Right renal pelvis (tissue), 4 donors: ENCODE results near the gene P2RY14. TPM values are rescaled to one million over a fixed set of nuclear protein-coding genes. Genes with fewer than 3 reads are reported as not detected.
A peak's percentile ranks its signal among the peaks of the same experiment; 100 is the strongest.

Experiments
- DNase-seq, 4 donors: peaks; one replicate each; pipeline ENCODE4 v3.0.0-alpha.2; 2013; ENCODE audit warnings: low read depth in 4 of 4, low spot score in 3 of 4, missing footprints in 1 of 4
- polyA plus RNA-seq, 4 donors: library from polyadenylated mRNA; unstranded; fragments of 120-200 nt; gene quantifications; one replicate each; pipeline ENCODE4 v1.2.1, GENCODE V29; 2013; ENCODE audit not compliant: insufficient read length in 4 of 4

Gene P2RY14
- polyA plus RNA-seq, 4 donors = 0.90 to 0.99 (median 0.94) TPM

DNA sequence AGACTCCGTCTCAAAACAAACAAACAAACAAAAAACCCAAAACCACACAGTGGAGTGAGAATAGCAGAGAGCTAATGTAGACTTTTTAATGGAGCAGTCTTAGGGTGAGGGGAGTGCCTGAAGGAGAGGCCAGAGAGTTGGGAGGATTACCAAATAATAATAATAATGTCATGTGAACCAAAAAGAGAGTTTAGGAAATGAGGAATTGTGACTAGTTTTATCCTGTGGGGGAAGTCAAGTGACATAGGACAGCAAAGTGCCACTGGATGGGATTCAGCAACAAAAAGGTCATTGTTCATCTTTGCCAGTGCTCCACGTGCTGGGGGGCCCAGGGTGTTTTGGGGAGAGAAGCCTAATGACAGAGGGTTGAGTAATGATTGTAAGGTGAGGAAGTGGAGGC, 25.4 kb upstream of the P2RY14 start:
- no peak for DNase-seq

DNA sequence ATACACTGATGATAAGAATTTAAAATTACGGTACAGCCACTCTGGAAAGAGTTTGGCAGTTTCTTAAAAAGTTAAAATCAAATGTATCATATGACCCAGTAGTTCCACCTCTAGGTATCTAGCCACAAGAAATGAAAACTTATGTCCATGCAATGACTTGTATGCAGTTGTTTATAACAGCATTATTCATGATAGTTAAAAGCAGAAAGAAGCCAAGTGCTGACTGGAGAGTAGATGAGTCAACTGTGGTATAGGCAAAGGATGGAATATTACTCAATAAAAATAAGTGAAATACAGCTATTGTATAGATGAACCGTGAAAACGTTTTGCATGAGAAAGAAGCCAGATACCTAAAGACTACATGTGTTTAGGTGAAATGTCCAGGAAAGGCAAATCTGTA, 23.4 kb upstream of the P2RY14 start:
- DNase-seq = no peak

DNA sequence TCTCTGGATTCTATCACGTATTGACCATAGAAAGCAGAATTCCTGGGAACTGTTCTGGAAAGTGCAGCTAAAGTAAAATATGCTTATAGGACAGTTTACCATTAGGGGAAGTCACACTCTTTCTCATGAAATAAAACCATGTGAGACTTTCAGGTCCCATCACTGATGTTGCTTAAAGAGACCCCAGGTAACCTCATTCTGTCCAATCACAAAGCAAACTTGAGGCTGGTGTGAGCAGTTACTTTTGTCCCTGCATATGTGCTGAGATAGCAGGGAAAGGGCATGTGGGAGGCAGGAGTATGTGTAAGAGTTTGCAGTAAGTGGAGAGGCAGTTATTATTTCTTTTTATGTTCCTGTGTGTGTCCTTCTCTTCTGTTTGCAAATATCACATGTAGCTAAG, 22.2 kb upstream of the P2RY14 start:
- DNase-seq = no peak

DNA sequence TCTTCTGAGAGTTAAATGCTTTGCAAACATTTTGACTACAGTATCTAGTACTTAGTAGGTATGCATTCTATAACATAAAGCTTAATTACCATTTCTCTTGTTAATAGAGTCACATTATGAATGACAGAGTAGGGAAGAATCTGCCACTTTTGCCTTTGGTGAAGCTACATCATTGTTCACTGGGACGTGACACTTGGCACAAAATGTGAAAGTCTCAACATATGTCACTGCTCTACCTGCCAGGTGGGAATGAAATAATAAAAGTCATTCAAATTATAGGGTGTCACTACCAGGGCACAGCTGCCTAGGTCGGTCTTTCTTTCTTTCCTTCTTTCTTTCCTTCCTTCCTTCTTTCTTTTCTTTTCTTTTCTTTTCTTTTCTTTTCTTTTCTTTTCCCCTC, 20.7 kb upstream of the P2RY14 start:
- no peak for DNase-seq

DNA sequence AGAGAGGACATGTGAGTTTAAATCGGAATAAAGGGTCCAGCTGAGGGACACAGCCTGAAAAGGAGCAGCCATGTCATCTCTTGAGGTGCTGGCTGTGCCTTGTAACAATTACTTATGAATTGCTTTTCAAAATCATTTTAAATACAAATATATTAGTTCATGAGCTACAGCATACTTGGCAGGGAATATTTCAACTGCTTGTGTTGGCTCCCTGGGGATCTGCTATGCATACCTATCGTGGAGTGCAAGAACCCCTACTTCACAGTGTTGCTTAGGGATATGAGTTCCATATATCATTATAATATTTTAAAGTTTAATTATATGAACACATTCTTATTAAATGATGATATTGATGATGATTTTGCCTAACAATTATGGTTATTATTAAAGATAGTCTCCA, 19.1 kb upstream of the P2RY14 start:
- DNase-seq = no peak

DNA sequence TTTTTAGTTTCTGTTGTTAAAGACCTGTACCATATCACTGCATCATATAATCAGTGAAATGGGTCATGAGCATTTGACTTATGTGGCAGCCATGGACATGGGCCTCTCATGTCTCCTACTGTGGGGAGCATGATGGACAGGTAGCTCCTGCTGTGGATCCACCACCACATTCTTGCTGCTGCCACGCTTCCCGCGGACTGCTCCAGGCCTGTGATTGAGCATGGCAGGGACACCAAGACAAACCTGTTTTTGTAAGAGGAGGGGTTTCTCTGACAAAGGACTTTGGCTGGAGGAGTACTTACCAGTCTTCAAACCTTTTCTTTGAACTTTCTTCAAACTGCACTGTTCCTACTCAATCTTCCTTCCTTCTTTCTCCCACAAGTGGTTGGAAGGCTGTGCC, 17.9 kb upstream of the P2RY14 start:
- DNase-seq = no peak

DNA sequence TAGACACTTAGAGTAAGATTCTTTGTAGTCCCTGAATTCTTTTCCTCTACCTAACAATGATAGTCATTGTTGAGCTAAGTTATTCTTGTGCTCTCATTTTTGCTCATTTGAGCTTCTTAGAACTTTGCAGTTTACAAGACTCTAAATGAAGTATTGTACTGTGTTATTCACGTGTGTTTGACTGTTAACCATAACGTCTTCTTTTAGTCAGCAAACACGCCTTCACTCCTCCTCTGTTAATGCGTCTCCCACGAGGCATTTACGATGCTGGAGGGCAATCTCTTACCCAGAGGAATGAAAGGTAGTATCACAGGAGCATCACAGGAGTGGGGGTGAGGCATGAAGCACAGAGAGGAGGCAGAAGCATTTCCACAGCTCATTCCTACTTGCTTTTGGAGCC, 14.8 kb upstream of the P2RY14 start:
- DNase-seq = no peak

DNA sequence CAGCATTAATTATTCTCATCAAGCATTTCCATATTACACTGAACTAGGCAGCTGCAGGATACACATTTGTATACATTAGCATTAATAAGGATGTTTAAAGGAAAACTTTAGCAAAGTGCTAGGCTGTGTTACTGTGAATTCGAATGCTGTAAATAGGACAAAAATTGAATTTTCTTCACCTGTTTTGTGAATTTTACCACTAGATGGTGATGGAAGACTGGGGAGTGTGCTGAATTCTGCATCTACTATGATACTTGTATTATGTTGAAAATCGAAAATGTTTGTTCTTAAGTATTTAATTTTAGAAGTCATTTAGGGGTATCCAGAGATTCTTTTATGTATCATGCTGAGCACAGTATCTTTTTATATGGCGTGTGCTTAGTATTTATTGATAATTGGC, 12.3 kb upstream of the P2RY14 start:
- no peak for DNase-seq

DNA sequence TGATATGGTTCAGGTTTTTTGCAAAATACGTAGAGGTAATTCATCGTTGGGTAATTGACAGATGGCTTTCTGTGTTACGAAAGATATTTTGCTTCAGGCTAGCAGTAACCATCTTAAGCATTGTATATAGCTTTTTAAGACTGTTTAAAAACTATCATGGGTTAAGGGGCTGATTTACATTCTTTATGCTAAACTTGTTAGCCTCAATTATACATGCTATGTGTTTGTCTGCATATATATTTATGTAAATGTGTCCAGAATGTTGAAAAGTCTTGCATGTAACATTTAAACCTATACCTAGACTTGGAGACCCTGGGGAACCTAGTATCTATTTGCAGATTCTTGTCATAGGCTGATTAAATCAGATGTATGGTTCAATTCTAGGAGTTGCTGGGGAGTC, 11.1 kb upstream of the P2RY14 start:
- DNase-seq = no peak

DNA sequence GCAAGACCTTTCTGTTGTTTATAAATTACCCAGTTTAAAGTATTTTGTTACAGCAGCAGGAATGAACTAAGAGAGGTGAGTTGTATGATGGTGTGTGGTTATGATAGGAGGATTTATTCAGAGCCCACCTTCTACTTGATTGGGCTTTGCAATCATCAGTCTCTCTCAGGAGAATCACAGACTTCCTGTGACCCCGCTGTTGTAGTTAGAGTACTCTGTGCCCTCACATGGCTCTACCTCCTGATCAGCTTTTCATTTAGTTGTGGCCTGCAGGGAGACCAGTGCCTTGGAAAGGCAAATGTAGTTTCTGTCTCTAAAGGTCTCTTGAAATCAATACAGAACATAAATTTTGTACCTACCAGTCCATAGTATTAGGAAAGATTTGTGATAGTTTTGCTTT, 7.6 kb upstream of the P2RY14 start:
- DNase-seq = no peak

DNA sequence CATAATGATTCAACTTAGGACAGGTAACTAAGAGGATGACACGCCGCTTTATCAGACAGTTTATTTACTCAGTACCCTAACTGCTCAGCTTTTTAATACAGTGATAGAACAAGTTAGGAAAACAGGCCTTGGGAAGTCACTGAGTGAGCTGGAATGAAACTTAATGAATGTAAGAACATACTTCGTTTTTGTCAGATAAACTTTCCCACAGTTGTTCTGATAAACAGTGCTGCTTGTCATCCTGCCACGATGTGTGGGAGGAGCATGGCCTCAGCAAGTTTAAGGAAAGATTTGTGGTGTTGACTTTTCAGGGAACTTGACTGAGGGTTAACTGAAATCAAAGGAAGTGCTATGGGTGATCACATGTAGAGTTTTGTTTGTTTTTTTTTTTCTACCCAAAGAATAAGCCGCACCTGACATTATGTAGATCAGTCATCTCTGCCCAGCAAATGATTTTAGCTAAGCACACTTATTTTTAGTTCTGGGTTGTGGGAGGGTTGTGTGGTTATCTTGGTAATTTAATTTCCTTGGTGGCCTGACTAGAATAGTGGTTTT, 5.6 kb upstream of the P2RY14 start:
- DNase-seq = peak in 2 of 4 donors; percentile 26 to 33

DNA sequence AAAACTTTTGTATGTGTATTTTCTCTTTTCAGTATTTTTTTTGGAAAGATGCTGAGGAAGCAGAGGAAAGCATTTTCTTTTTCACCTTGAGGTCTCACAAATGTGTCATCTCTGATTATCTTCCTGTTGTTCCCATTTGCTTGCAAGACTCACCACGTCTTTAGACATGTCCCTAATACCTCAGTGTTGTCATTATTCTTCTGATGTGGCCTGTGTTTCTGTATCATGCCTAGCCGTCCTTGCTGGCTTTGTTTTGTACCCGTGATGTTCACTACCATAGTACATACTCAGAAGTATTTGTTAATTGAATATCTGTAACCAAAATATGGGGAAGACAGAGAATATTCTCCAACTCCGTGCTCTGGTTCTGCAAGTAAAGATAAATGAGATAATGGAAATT, 5.0 kb upstream of the P2RY14 start:
- no peak for DNase-seq

DNA sequence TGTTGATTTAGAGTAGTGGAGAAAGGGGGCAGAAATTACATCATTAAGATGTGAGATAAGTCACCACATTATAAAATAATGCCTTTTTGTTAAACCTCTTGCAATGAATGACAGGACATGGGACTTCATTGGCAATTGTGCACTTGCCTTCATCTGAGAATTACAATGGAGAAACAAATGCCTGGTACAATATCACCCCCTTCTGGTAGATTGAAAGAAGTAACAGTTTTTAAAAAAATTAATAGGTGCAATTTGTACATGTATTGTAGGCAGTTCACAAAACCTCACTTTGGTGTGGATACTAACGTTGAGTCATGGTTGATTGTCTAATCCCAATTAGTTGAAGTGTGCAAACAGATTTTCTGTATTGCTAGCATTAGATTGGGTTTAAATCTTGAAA, 4.6 kb upstream of the P2RY14 start:
- peak; percentile 22 to 45 (median 30) for DNase-seq

DNA sequence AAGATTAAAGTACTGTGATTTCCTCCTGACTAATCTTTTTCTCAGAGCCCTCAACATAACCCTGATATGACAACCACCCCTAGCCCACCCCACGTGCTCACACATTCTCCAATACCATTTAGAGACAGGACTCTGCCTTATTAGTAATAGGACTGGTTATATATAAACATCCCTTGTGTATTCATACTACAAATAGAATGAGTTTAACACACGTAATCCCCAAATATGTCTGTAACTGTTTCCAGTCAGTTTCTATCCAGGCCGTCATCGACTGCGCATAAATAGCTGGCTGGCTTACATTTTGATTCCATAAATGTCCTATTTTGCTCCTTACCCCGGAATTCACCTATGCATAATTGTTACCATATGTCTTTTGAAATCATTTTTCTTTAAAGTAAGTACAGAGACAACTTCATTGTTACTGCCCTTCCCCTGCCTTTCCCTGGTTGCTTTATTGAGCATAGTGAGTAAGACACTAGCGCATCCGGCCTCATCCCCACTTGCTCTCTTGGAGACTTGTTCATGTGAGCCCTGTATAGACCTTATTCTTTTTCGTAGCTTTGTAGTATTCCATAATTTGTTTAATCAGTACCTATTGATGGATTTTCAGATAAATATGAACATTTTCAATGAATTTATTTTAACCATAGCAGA, 3.5 kb upstream of the P2RY14 start:
- DNase-seq = no peak

DNA sequence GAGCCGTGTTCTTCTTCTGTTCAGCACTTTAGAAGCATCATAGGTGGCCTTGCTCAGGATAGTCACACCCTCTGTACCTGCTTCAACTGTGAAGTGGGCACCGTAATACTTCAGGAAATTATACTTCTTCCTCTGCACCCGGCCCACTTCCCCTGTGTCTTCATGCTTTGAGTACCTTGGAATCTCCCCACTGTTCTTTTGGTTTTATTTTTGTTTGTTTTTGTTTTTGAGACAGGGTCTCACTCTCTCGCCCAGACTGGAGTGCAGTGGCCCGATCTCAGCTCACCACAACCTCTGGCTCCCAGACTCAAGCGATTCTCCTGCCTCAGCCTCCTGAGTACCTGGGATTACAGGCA, 1.7 kb downstream of the P2RY14 start:
- DNase-seq = no peak

DNA sequence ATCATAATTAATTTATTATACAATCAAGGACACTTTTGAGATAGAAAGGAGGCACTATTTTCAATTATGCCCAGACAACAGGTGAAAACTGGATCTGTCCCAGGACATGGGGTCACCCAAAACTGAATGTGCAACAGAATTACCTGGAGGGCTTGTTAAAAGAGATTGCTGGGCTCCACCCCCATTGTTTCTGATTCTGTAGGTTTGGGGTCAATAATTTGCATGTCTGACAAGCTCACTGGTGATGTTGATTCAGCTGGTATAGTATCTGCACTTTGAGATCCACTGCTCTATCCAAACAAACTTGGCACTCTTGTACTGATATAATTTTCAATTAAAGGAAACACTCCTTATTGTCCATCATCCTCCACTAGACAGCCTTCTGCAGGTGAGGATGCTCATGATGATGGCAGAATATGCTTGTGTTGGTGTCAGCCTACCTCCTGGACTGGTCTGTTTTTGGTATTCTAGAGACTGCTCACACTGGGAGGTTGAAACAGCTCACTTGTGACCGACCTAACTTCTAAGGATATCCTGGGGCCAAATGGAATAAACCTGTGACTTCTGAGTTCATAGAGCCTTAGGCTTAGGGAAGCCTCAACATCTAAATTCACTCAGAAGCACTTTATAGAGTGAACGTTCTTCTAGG, 2.2 kb downstream of the P2RY14 start:
- DNase-seq = no peak

DNA sequence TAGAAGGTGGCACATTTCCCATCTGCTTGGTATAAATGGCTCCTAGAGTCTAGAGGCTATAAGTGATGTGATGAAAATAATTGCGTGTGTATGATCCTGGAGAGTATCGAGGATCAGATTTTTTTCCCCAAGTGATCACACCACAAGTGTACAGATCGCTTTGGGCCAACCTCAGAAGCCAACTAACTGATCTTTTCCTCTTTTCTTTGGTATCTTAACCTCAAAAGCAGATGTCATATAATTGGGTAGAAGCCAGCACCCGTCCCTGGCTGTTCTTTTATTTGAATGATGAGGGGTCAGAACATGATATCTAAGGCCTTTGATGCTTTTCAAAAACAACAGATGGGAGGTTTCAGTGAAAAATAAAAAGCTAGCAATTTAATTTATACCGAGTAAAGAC, 3.3 kb downstream of the P2RY14 start:
- no peak for DNase-seq

DNA sequence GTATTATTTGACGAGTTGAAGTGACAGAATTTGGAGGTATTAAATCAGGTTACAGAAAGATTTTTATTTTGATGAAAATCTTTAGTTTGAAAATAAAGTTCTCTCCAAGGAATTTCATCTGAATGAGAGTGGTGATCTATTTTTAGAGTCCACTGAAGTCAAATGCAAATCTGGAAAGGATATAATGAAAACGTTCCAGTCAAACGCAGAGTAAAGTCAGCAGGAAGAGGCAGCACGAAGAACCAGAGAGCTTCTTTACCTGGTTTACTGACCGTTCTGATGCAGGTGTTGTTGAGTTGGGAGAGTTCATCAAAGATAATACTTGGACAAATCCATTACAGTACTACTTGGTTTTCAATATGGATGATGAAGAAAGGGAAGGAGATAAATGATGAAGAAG, 8.7 kb downstream of the P2RY14 start:
- no peak for DNase-seq

DNA sequence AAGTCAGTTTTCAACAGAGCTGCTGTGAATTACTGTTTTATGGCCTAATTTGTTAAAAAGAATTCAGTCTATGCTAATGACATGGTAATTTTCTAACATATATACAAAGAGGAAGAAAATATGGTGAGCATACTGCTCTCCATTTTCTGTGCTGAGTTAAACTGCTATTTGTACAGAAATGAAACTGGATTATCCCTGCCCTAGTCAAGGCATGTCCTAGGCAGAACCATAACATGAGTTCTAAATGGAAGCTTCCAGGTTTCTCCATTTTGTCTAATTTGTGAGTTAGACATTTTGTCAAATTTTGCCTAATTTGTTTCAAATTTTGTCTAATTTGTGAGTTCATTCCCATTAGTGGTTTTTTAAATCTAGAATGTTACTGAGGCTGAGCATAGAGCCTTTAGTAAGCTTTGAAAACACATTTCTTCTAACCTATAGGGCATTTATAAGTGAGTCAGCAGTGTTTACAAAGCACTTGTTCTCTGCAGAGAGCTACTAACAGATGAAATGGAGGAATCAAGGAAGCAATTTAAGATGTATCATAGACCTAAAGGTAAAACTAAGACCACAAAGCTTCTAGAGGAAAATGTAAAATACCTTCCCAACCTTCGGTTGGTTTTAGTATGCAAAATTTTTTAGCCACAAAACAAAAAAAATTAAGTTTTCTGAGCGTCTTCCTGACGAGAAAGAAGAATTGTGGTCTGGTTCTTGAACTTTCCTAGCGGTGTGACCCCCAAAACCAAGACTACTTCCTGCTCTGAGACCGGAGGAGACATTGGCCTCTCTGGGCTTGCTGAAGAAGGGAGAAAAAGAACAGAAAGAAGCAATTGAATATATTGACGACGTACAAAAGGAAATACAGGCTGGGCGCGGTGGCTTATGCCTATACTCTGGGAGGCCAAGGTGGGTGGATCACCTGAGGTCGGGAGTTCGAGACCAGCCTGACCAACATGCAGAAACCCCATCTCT, 9.8 kb downstream of the P2RY14 start:
- no peak for DNase-seq

DNA sequence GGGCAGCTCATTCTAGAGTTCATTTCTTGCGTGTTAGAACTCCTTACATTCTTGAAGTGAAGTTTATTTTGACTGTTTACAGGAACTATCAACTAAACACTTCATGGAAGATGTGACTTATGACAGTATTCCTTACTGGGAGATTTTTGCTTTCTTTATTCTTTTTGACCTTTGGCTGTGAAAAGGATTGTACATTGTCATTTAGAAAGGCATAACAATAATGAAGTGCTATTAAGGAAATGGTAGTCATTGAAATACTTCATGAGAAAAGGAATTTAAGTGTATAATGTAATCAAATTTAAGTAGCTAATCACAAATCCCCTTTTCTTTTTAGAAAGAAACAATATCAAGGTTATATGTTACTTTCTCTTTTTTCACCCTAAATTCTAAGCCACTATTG, 11.3 kb downstream of the P2RY14 start:
- DNase-seq = no peak

DNA sequence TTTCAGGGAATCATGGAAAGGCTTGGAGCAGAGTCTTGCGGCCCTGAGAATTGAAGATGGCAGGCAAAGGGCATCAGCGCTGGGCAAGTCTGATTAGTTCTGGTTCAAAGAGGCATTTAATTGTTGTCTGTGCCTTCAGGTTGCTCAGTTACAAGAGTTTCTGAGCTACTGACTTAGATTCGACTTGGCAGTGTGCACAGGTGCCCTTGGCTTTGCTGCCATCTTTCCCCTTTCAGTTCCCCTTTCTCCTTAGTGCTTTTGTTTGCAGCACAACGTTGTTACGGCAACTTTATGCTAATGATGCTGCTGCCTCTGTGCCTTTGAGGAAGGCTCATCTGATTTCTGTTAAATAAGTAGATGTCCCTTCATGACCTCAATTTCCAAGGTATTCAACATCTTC, 12.5 kb downstream of the P2RY14 start:
- DNase-seq = no peak
